Measurements from ENCODE around the gene FMNL2. TPM values are rescaled to one million over a fixed set of nuclear protein-coding genes. Genes with fewer than 3 reads are reported as not detected.

FMNL2 gene
- total RNA-seq, 4 donors from 2014 or later, result 6.7 to 17.2 (median 11.5) TPM

DNA sequence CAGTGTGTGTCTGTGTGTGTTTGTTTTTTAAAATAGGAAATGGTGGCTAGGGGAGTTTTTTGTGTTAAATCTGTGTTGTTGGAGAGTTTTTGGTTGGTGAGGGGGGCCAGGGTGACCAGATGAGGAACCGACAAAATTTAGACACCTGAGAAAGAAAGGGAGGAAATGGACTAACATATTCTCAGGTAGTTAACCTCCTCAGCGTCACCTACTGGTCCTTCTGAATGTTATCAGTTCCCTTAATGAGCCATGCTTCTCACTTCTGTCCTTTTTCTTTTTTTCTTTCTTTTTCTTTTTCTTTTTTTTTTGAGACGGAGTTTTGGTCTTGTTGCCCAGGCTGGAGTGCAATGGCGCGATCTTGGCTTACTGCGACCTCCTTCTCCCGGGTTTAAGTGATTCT, 107.0 kb downstream of the FMNL2 start:
- Histone ChIP-seq H3K9me3 (no peaks in the 10 kb centered on the region), H3K27me3 (no peaks in the 10 kb centered on the region), H3K4me3 (no peak overlapping the region), H3K4me1 (peaks cover 52 to 58% of the 10 kb centered on the region in 2 donors), H3K36me3 (no peaks in the 10 kb centered on the region), H3K27ac (no peak overlapping the region)
- intact Hi-C loops (cut with DNase I; ENCODE audit: low total_unique reads), result no loop called here
- DNase-seq (no peak), ATAC-seq (no peak)
- in situ Hi-C loops (cut with MboI; ENCODE audit: low sequenced_read_pairs in 4 of 4), result no loop called here
- TF ChIP-seq POLR2A (IDR thresholded peaks at IDR 0.05), result no peak
- no peak for TF ChIP-seq CTCF (IDR thresholded peaks at IDR 0.05 in 4 of 5, conservative IDR thresholded peaks at IDR 0.05 in 1 of 5)

GRCh38 chr2:152443771-152444170, 108.8 kb downstream of the FMNL2 start:
- intact Hi-C loops (cut with DNase I; ENCODE audit: low total_unique reads), result no loop called here
- no peaks in the 10 kb centered on the region for H3K36me3 ChIP-seq
- peak overlapping the region; percentile 59 to 72 (median 63) for H3K27ac ChIP-seq
- TF ChIP-seq POLR2A (IDR thresholded peaks at IDR 0.05) (no peak), CTCF (IDR thresholded peaks at IDR 0.05 in 4 of 5, conservative IDR thresholded peaks at IDR 0.05 in 1 of 5) (no peak)
- no peaks in the 10 kb centered on the region for H3K9me3 ChIP-seq
- H3K4me1 ChIP-seq, result peaks cover 48 to 56% of the 10 kb centered on the region in 2 donors
- peak in 1 of 2 donors; percentile 43 for ATAC-seq
- H3K4me3 ChIP-seq, result no peak overlapping the region
- DNase-seq, result no peak
- in situ Hi-C loops (cut with MboI; ENCODE audit: low sequenced_read_pairs in 4 of 4), result no loop called here
- H3K27me3 ChIP-seq, result no peaks in the 10 kb centered on the region

- Histone ChIP-seq H3K9me3 (no peaks in the 10 kb centered on the region), H3K27me3 (no peaks in the 10 kb centered on the region), H3K36me3 (no peaks in the 10 kb centered on the region), H3K4me1 (peaks cover 49 to 60% of the 10 kb centered on the region in 2 donors), H3K4me3 (no peak overlapping the region), H3K27ac (peak overlapping the region; percentile 59 to 72 (median 63))
- in situ Hi-C loops (cut with MboI; ENCODE audit: low sequenced_read_pairs in 4 of 4) (no loop called here), intact Hi-C loops (cut with DNase I; ENCODE audit: low total_unique reads) (no loop called here)
- TF ChIP-seq CTCF (IDR thresholded peaks at IDR 0.05 in 4 of 5, conservative IDR thresholded peaks at IDR 0.05 in 1 of 5) (no peak), POLR2A (IDR thresholded peaks at IDR 0.05) (no peak)
- ATAC-seq (peak in 1 of 2 donors; percentile 37), DNase-seq (no peak)
These were observed 109.5 kb downstream of the FMNL2 start for GRCh38 chr2:152444448-152444847.

DNA sequence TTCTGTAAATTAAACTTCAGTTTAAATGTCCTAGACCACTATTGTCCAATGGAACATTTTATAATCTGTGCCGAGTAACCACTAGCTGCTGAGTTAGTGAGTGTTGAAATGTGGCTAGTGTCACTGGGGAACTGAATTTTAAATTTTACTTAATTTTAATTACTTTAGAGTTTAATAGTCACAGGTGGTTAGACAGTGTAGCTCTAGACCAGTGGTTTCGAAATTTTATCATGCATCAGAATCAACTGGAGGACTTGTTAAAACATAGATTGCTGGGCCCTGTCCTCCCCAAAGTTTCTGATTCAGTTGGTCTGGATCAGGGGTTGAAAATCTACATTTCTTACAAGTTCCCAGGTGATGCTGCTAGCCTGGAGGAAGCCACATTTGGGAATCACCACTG, 110.4 kb downstream of the FMNL2 start:
- Histone ChIP-seq H3K27me3 (no peaks in the 10 kb centered on the region), H3K4me1 (peaks cover 49 to 58% of the 10 kb centered on the region in 2 donors), H3K27ac (peak overlapping the region; percentile 59 to 72 (median 63)), H3K4me3 (no peak overlapping the region), H3K9me3 (no peaks in the 10 kb centered on the region), H3K36me3 (no peaks in the 10 kb centered on the region)
- in situ Hi-C loops (cut with MboI; ENCODE audit: low sequenced_read_pairs in 4 of 4), result no loop called here
- TF ChIP-seq CTCF (IDR thresholded peaks at IDR 0.05 in 4 of 5, conservative IDR thresholded peaks at IDR 0.05 in 1 of 5) (no peak), POLR2A (IDR thresholded peaks at IDR 0.05) (no peak)
- intact Hi-C loops (cut with DNase I; ENCODE audit: low total_unique reads), result no loop called here
- DNase-seq (no peak), ATAC-seq (peak in 1 of 2 donors; percentile 34)

GRCh38 chr2:152445791-152446201, 110.8 kb downstream of the FMNL2 start:
- H3K4me1 ChIP-seq, result peaks cover 49 to 58% of the 10 kb centered on the region in 2 donors
- intact Hi-C loops (cut with DNase I; ENCODE audit: low total_unique reads), result no loop called here
- H3K36me3 ChIP-seq, result no peaks in the 10 kb centered on the region
- in situ Hi-C loops (cut with MboI; ENCODE audit: low sequenced_read_pairs in 4 of 4), result no loop called here
- TF ChIP-seq CTCF (IDR thresholded peaks at IDR 0.05 in 4 of 5, conservative IDR thresholded peaks at IDR 0.05 in 1 of 5), result no peak
- TF ChIP-seq POLR2A (IDR thresholded peaks at IDR 0.05), result no peak
- H3K4me3 ChIP-seq, result no peak overlapping the region
- DNase-seq (no peak), ATAC-seq (peak; percentile 47 to 48)
- no peaks in the 10 kb centered on the region for H3K9me3 ChIP-seq
- H3K27ac ChIP-seq, result peak overlapping the region; percentile 59 to 72 (median 63)
- H3K27me3 ChIP-seq, result no peaks in the 10 kb centered on the region

Measured in gastrocnemius medialis (tissue), 4 donors.